Stimulated activated CD4-positive, alpha-beta T cell treated with anti-CD3 and anti-CD28 coated beads, Interleukin-2, amount 100 ng/mL, for 24 hours (primary cell): ENCODE measurements around the gene MAEL.

Source experiments
- DNase-seq, 2 donors: peaks; one replicate each; pipeline ENCODE4 v3.0.0-alpha.2; 2020

MAEL gene

GRCh38 chr1:167057241-167057688 lies 68.2 kb downstream of the MAEL start:
- peak in 1 of 2 donors; percentile 33 for DNase-seq

GRCh38 chr1:167059045-167059808 lies 70.1 kb downstream of the MAEL start:
- peak; percentile 84 to 87 for DNase-seq

- DNase-seq: no peak
These were observed 70.7 kb downstream of the MAEL start for GRCh38 chr1:167059809-167060107.

- no peak for DNase-seq
These were observed 71.3 kb downstream of the MAEL start for GRCh38 chr1:167060141-167061072.

- no peak for DNase-seq
These were observed 72.0 kb downstream of the MAEL start for GRCh38 chr1:167061073-167061464.

- DNase-seq: no peak
These were observed 75.5 kb downstream of the MAEL start for GRCh38 chr1:167064621-167065020.

- no peak for DNase-seq
These were observed 76.4 kb downstream of the MAEL start for GRCh38 chr1:167065471-167065870.

GRCh38 chr1:167066333-167067122 lies 77.4 kb downstream of the MAEL start:
- peak; percentile 86 to 88 for DNase-seq

- DNase-seq: no peak
These were observed 78.8 kb downstream of the MAEL start for GRCh38 chr1:167067904-167068303.

- no peak for DNase-seq
These were observed 79.7 kb downstream of the MAEL start for GRCh38 chr1:167068761-167069160.

- DNase-seq: no peak
These were observed 82.2 kb downstream of the MAEL start for GRCh38 chr1:167071286-167071685.
